DOHH2 (cell line): ENCODE results near the gene STXBP3.

Source experiments
- H3F3A ChIP-seq: fragments of 200-600 bp; sonication (generic), shearing (Covaris generic); 2 replicates; pipeline ENCODE4 v1.6.0; 2016; ENCODE audit warnings: antibody characterized with exemption, mild to moderate bottlenecking; ENCODE audit not compliant: control insufficient read depth, insufficient read depth
- H3K27ac ChIP-seq: fragments of 200-600 bp; sonication (generic); 2 replicates; pipeline ENCODE4 v1.5.1; 2014; ENCODE audit warnings: low read depth, mild to moderate bottlenecking, low read length, moderate library complexity
- H3K27me3 ChIP-seq: fragments of 200-600 bp; sonication (generic); 2 replicates; pipeline ENCODE4 v1.6.1; 2014; ENCODE audit warnings: mild to moderate bottlenecking, low read length, mixed read lengths; ENCODE audit not compliant: control insufficient read depth
- H3K36me3 ChIP-seq: fragments of 200-600 bp; sonication (generic); 2 replicates; pipeline ENCODE4 v1.6.1; 2014; ENCODE audit warnings: mild to moderate bottlenecking, low read length, moderate library complexity, mixed read lengths; ENCODE audit not compliant: control insufficient read depth
- H3K4me1 ChIP-seq: fragments of 200-600 bp; sonication (generic); 2 replicates; pipeline ENCODE4 v1.6.1; 2014; ENCODE audit warnings: mild to moderate bottlenecking, low read length, mixed read lengths; ENCODE audit not compliant: control insufficient read depth
- H3K4me2 ChIP-seq: fragments of 200-600 bp; sonication (generic); 2 replicates; pipeline ENCODE4 v1.6.0; 2014; ENCODE audit warnings: mild to moderate bottlenecking, low read length, moderate library complexity
- H3K4me3 ChIP-seq: fragments of 200-600 bp; sonication (generic); 2 replicates; pipeline ENCODE4 v1.5.1; 2014; ENCODE audit warnings: mild to moderate bottlenecking, low read length, mixed read lengths
- H3K79me2 ChIP-seq: fragments of 200-600 bp; sonication (generic); 2 replicates; pipeline ENCODE4 v1.6.1; 2014; ENCODE audit warnings: mild to moderate bottlenecking, low read length, mixed read lengths; ENCODE audit not compliant: control insufficient read depth
- H3K9me2 ChIP-seq: fragments of 200-600 bp; sonication (generic); replicated peaks from 2 replicates; pipeline ENCODE4 v1.6.1; 2014; ENCODE audit warnings: mild to moderate bottlenecking, low read length, mixed read lengths; ENCODE audit not compliant: control insufficient read depth
- H3K9me3 ChIP-seq: fragments of 200-600 bp; sonication (generic); 2 replicates; pipeline ENCODE4 v1.6.1; 2014; ENCODE audit warnings: antibody characterized with exemption, low read length, mixed read lengths; ENCODE audit not compliant: control insufficient read depth, insufficient read depth
- H4K20me1 ChIP-seq: fragments of 200-600 bp; sonication (generic); 2 replicates; pipeline ENCODE4 v1.6.0; 2014; ENCODE audit warnings: low read depth, mild to moderate bottlenecking, antibody characterized with exemption, low read length, moderate library complexity; ENCODE audit not compliant: control insufficient read depth, insufficient read depth
- EZH2phosphoT487 ChIP-seq: fragments of 200-600 bp; sonication (generic); IDR thresholded peaks from 2 replicates; pipeline ENCODE4 v1.6.1; 2017; ENCODE audit warnings: borderline replicate concordance, mild to moderate bottlenecking, antibody characterized with exemption, low read length, moderate library complexity, mixed read lengths
- TF ChIP-seq, protein P1 (sequence below): fragments of 200-600 bp; sonication (generic); IDR thresholded peaks from one replicate; pipeline ENCODE4 v1.5.1; 2014; ENCODE audit warnings: antibody characterized with exemption, mild to moderate bottlenecking, low read depth, low read length; ENCODE audit not compliant: poor library complexity, severe bottlenecking

STXBP3 gene

DNA sequence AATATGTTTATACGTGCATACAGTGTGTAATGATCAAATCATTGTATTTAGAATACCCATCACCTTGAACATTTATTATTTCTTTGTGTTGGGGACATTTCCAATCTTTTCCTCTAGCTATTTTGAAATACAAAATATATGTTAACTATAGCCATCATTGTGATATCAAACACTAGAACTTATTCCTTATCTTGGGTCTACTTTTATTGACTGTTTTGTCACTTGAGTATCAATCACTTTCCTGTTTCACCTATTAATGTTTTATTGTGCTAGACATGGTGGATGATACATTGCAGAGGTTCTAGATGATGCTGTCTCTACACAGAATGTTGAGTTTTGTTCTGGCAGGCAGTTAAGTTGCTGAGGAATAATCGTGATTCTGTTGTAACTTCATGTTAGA is 45.9 kb downstream of the STXBP3 start:
- H3K9me3 ChIP-seq: no peaks in the 10 kb centered on the region; the same call in 1 of the 2 replicates
- H4K20me1 ChIP-seq: no peaks in the 10 kb centered on the region
- no peaks in the 10 kb centered on the region for H3K9me2 ChIP-seq
- no peak overlapping the region for H3K4me3 ChIP-seq
- no peaks in the 10 kb centered on the region for H3K79me2 ChIP-seq
- no peaks in the 10 kb centered on the region for H3K27me3 ChIP-seq
- TF ChIP-seq, protein P1, sequence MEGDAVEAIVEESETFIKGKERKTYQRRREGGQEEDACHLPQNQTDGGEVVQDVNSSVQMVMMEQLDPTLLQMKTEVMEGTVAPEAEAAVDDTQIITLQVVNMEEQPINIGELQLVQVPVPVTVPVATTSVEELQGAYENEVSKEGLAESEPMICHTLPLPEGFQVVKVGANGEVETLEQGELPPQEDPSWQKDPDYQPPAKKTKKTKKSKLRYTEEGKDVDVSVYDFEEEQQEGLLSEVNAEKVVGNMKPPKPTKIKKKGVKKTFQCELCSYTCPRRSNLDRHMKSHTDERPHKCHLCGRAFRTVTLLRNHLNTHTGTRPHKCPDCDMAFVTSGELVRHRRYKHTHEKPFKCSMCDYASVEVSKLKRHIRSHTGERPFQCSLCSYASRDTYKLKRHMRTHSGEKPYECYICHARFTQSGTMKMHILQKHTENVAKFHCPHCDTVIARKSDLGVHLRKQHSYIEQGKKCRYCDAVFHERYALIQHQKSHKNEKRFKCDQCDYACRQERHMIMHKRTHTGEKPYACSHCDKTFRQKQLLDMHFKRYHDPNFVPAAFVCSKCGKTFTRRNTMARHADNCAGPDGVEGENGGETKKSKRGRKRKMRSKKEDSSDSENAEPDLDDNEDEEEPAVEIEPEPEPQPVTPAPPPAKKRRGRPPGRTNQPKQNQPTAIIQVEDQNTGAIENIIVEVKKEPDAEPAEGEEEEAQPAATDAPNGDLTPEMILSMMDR: no peak
- TF ChIP-seq EZH2phosphoT487: no peak
- H3K27ac ChIP-seq: no peak overlapping the region
- no peaks in the 10 kb centered on the region for H3F3A ChIP-seq
- H3K36me3 ChIP-seq: peaks cover 28% of the 10 kb centered on the region
- no peak overlapping the region for H3K4me2 ChIP-seq
- no peaks in the 10 kb centered on the region for H3K4me1 ChIP-seq

DNA sequence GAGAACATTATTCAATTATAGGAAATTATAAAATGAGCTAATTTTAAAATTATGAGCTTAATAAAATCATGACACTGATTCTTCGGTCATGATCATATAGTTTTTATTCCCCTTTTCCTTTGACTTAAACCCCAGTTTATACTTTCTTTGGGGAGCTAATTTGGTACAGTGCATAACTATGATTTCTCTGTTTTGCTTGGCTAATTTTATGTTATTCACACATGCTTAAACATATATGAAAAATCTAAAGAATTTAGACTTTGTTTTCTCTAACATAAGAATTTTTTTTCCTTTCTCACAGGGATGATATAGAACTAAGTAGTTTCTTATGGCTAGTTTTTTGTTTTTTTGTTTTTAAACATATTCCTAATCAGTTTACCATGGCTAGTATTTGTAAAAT is 52.5 kb downstream of the STXBP3 start:
- H3K36me3 ChIP-seq: peaks cover 33% of the 10 kb centered on the region
- no peak overlapping the region for H3K27ac ChIP-seq
- H3K9me3 ChIP-seq: no peaks in the 10 kb centered on the region
- no peaks in the 10 kb centered on the region for H3K9me2 ChIP-seq
- H3K27me3 ChIP-seq: no peaks in the 10 kb centered on the region
- no peaks in the 10 kb centered on the region for H3K4me1 ChIP-seq
- H3K4me3 ChIP-seq: no peak overlapping the region
- H3K79me2 ChIP-seq: no peaks in the 10 kb centered on the region
- no peak for TF ChIP-seq EZH2phosphoT487
- TF ChIP-seq, protein P1: no peak
- no peaks in the 10 kb centered on the region for H4K20me1 ChIP-seq
- H3F3A ChIP-seq: no peaks in the 10 kb centered on the region
- no peak overlapping the region for H3K4me2 ChIP-seq

DNA sequence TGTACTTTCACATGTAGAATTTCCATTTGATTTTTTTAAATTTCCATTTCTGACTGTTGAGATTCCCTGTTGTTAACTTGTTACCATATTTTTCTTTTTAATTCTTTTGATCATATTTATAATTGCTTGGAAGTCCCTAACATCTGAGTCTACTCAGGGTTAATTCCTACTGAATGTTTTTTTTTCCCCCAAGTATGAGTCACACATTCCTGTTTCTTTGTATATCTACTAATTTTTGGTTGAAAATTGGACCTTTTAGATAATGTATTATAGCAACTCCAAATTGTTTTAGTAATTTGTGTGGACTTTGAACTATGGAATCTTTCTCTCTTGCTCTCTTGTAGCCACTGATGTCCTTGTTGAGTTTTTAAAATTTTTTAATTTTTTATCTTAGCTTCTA is 54.6 kb downstream of the STXBP3 start:
- no peaks in the 10 kb centered on the region for H3K79me2 ChIP-seq
- H3K27me3 ChIP-seq: no peaks in the 10 kb centered on the region
- no peak overlapping the region for H3K4me2 ChIP-seq
- no peaks in the 10 kb centered on the region for H3F3A ChIP-seq
- no peaks in the 10 kb centered on the region for H3K9me2 ChIP-seq
- H4K20me1 ChIP-seq: no peaks in the 10 kb centered on the region
- no peak overlapping the region for H3K4me3 ChIP-seq
- no peaks in the 10 kb centered on the region for H3K4me1 ChIP-seq
- H3K9me3 ChIP-seq: no peaks in the 10 kb centered on the region
- TF ChIP-seq, protein P1: no peak
- no peak for TF ChIP-seq EZH2phosphoT487
- H3K27ac ChIP-seq: no peak overlapping the region
- H3K36me3 ChIP-seq: peaks cover 32% of the 10 kb centered on the region

DNA sequence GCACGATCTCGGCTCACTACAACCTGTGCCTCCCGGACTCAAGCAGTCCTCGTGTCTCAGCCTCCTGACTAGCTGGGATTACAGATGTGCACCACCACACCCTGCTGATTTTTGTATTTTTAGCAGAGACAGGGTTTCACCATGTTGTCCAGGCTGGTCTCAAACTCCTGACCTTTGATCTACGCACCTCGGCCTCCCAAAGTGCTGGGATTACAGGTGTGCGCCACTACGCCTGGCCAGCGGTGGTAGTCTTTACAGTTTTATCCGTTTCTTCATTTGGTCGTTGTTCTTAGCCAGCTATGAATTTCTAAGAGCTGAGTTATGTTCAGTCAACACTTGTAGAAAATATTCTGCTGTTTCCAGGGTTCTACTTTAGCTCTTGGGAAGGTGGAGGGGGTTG is 57.1 kb downstream of the STXBP3 start:
- Histone ChIP-seq H3K79me2 (no peaks in the 10 kb centered on the region), H3K9me3 (no peaks in the 10 kb centered on the region), H3K4me1 (no peaks in the 10 kb centered on the region), H3K27me3 (no peaks in the 10 kb centered on the region), H3K36me3 (peaks cover 36% of the 10 kb centered on the region), H3K4me2 (no peak overlapping the region), H3K9me2 (no peaks in the 10 kb centered on the region), H3K4me3 (no peak overlapping the region), H4K20me1 (no peaks in the 10 kb centered on the region), H3F3A (no peaks in the 10 kb centered on the region), H3K27ac (no peak overlapping the region)
- no peak for TF ChIP-seq EZH2phosphoT487
- TF ChIP-seq, protein P1: no peak
